ENCODE measurements around the gene ANKS3. TPM values are rescaled to one million over a fixed set of nuclear protein-coding genes. Genes with fewer than 3 reads are reported as not detected.

Gene ANKS3
- total and polyA plus RNA-seq, 2 of the 8 experiments (the other 6 are each of a cell fraction or from before 2014, with no cell fraction given): 15.5 to 23.9 TPM

DNA sequence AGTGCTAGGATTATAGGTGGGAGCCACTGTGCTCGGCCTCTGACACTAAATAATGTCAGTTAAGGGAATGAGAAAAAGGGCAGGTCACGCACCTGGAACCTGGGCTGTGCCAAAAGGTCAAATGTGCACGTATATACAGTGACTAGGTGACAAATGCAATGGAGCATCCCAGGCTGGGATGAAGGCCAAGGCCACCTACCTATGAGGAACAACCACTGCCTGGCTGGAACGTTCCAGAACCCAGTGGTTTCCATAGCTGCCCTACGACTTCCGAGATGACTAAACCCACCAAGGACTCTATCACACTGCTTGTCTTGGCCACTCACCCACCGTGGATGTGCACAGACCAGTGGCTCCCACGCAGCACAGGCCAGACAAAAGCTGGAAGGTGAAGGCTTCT, 16.8 kb upstream of the ANKS3 start:
- H3K56ac ChIP-seq (replicated peaks; ENCODE audit: insufficient read length, low read depth, low read length): no peak overlapping the region
- ChIA-PET CTCF (ENCODE audit: partially characterized antibody) (interaction anchor here (0.6 to 1.7 kb wide), 2 partner anchors 9 to 14 kb away, joined by 3 to 8 read pairs; no protein-coding TSS in a partner anchor), POLR2A (ENCODE audit: partially characterized antibody) (interaction anchor here (1.5 to 2.9 kb wide), 2 partner anchors 9 to 16 kb away, joined by 6 to 16 read pairs; partner anchors contain the start of genes ANKS3 and DNAAF8)
- no peak overlapping the region for H2AK5ac ChIP-seq (ENCODE audit: low read depth, low read length)
- no peak overlapping the region for H3K4me2 ChIP-seq (ENCODE audit: insufficient read depth in 1 of 2, low read depth in 2 of 2, low read length in 2 of 2)
- no peaks in the 10 kb centered on the region for H3K23me2 ChIP-seq (ENCODE audit: low read depth, low read length)
- no peaks in the 10 kb centered on the region for H3K27me3 ChIP-seq (replicated peaks in 1 of 4; ENCODE audit: control insufficient read depth in 3 of 4, extremely low read depth in 1 of 4, insufficient read depth in 3 of 4, low read length in 3 of 4)
- H3K14ac ChIP-seq (ENCODE audit: insufficient read length): no peak overlapping the region
- WGBS, 2 experiments (ENCODE audit: extremely low coverage in 1 of 2, insufficient coverage in 1 of 2, insufficient read length in 1 of 2, insufficient replicate concordance in 2 of 2, low coverage in 1 of 2, low lambda C conversion rate in 2 of 2, missing lambda C conversion rate in 1 of 2): 89% methylated on average over 8 of the region's 8 CpGs; no CpG with 5 or more reads in 1 of the 2 experiments
- no peaks in the 10 kb centered on the region; a peak in 1 of 7 replicates for H3K4me1 ChIP-seq (replicated peaks in 1 of 4; ENCODE audit: control insufficient read depth in 3 of 4, insufficient read depth in 4 of 4, low read length in 3 of 4)
- no peak overlapping the region for H2BK20ac ChIP-seq (ENCODE audit: low read length)
- no peak overlapping the region for H3K18ac ChIP-seq (ENCODE audit: extremely low read depth, low read length)
- no peak overlapping the region for H2BK5ac ChIP-seq (ENCODE audit: low read depth, low read length)
- H3K4ac ChIP-seq (replicated peaks; ENCODE audit: insufficient read length, low read depth, low read length): no peak overlapping the region
- no peak overlapping the region for H2BK12ac ChIP-seq (ENCODE audit: low read depth, low read length)
- H3K79me1 ChIP-seq (ENCODE audit: low read depth, low read length): no peaks in the 10 kb centered on the region; the same call in none of the 2 replicates
- H2AFZ ChIP-seq (ENCODE audit: low read length): no peak overlapping the region
- no peak overlapping the region for H4K5ac ChIP-seq (ENCODE audit: insufficient read length, low read depth, low read length)
- no peak overlapping the region for H3K4me3 ChIP-seq (ENCODE audit: extremely low read depth in 1 of 4, insufficient read depth in 2 of 4, low read depth in 3 of 4, low read length in 4 of 4)
- DNase-seq (ENCODE audit: low read depth in 1 of 2, low spot score in 2 of 2): no peak
- H3K9ac ChIP-seq (replicated peaks in 1 of 4; ENCODE audit: extremely low read depth in 1 of 4, low read depth in 3 of 4, low read length in 3 of 4): no peak overlapping the region
- no peak overlapping the region for H4K91ac ChIP-seq (replicated peaks; ENCODE audit: insufficient read length, low read length)
- H2BK120ac ChIP-seq (replicated peaks; ENCODE audit: low read depth, low read length): no peak overlapping the region
- no peak for FAIRE-seq
- H3K79me2 ChIP-seq (ENCODE audit: control insufficient read depth in 1 of 2, insufficient read depth in 2 of 2, low read length in 2 of 2): no peaks in the 10 kb centered on the region
- no peak overlapping the region for H3K23ac ChIP-seq (ENCODE audit: insufficient read length)
- H4K20me1 ChIP-seq (replicated peaks in 1 of 2; ENCODE audit: control insufficient read depth in 1 of 2, insufficient read depth in 2 of 2, low read length in 2 of 2): peaks cover 0 to 3% of the 10 kb centered on the region in 2 experiments
- H3K9me3 ChIP-seq (ENCODE audit: insufficient read depth in 2 of 2, low read depth in 1 of 2, low read length in 1 of 2): peaks cover 0 to 5% of the 10 kb centered on the region in 2 experiments; a peak in 1 of 4 replicates
- no peak overlapping the region for H4K8ac ChIP-seq (ENCODE audit: extremely low read depth, insufficient read depth, low read length)
- H2BK15ac ChIP-seq (ENCODE audit: low read length): no peak overlapping the region
- peaks cover 3 to 28% (median 21%) of the 10 kb centered on the region in 4 experiments; a peak in 6 of 8 replicates for H3K36me3 ChIP-seq (ENCODE audit: control insufficient read depth in 2 of 4, insufficient read depth in 4 of 4, low read length in 3 of 4)
- no peak overlapping the region for H3K27ac ChIP-seq (ENCODE audit: low read depth, low read length)
- TF ChIP-seq FOSL1 (IDR thresholded peaks at IDR 0.05; ENCODE audit: insufficient read depth, low read depth, low read length) (no peak), TCF12 (IDR thresholded peaks at IDR 0.05; ENCODE audit: low read depth, low read length) (no peak), RXRA (IDR thresholded peaks at IDR 0.05; ENCODE audit: insufficient read depth, low read depth, low read length) (no peak), JUND (IDR thresholded peaks at IDR 0.05; ENCODE audit: low read length) (no peak), POLR2A (IDR thresholded peaks at IDR 0.05; ENCODE audit: control extremely low read depth in 1 of 2, low read depth in 2 of 2, low read length in 2 of 2) (no peak), SIX5 (IDR thresholded peaks at IDR 0.05; ENCODE audit: low read depth, low read length) (no peak), EZH2 (IDR thresholded peaks at IDR 0.05; ENCODE audit: low read depth, low read length, severe bottlenecking) (no peak), MAFK (IDR thresholded peaks at IDR 0.05; ENCODE audit: low read depth, low read length) (no peak)
- TF ChIP-seq, protein P1, sequence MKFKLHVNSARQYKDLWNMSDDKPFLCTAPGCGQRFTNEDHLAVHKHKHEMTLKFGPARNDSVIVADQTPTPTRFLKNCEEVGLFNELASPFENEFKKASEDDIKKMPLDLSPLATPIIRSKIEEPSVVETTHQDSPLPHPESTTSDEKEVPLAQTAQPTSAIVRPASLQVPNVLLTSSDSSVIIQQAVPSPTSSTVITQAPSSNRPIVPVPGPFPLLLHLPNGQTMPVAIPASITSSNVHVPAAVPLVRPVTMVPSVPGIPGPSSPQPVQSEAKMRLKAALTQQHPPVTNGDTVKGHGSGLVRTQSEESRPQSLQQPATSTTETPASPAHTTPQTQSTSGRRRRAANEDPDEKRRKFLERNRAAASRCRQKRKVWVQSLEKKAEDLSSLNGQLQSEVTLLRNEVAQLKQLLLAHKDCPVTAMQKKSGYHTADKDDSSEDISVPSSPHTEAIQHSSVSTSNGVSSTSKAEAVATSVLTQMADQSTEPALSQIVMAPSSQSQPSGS (IDR thresholded peaks at IDR 0.05; ENCODE audit: low read length): no peak
- TF ChIP-seq, protein P2, sequence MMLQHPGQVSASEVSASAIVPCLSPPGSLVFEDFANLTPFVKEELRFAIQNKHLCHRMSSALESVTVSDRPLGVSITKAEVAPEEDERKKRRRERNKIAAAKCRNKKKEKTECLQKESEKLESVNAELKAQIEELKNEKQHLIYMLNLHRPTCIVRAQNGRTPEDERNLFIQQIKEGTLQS (IDR thresholded peaks at IDR 0.05; ENCODE audit: insufficient read depth, low read depth, low read length): no peak
- TF ChIP-seq, protein P3, sequence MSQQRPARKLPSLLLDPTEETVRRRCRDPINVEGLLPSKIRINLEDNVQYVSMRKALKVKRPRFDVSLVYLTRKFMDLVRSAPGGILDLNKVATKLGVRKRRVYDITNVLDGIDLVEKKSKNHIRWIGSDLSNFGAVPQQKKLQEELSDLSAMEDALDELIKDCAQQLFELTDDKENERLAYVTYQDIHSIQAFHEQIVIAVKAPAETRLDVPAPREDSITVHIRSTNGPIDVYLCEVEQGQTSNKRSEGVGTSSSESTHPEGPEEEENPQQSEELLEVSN (IDR thresholded peaks at IDR 0.05): no peak

All from H1 (cell line).